ENCODE data around the gene ZNF862.

The ZNF862 gene

GRCh38 chr7:149873074-149873969 lies 35.1 kb downstream of the ZNF862 start, which contains the start of gene ATP6V0E2:
TSS of gene ATP6V0E2 (plus strand) at chr7:149873969. CDS start at chr7:149874066, 97 bp downstream.
- DNase-seq (ENCODE audit: low spot score): peak; percentile 100
- TF ChIP-seq, protein P1, sequence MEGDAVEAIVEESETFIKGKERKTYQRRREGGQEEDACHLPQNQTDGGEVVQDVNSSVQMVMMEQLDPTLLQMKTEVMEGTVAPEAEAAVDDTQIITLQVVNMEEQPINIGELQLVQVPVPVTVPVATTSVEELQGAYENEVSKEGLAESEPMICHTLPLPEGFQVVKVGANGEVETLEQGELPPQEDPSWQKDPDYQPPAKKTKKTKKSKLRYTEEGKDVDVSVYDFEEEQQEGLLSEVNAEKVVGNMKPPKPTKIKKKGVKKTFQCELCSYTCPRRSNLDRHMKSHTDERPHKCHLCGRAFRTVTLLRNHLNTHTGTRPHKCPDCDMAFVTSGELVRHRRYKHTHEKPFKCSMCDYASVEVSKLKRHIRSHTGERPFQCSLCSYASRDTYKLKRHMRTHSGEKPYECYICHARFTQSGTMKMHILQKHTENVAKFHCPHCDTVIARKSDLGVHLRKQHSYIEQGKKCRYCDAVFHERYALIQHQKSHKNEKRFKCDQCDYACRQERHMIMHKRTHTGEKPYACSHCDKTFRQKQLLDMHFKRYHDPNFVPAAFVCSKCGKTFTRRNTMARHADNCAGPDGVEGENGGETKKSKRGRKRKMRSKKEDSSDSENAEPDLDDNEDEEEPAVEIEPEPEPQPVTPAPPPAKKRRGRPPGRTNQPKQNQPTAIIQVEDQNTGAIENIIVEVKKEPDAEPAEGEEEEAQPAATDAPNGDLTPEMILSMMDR (IDR thresholded peaks at IDR 0.05; ENCODE audit: extremely low read depth, missing control alignments): no peak

DNA sequence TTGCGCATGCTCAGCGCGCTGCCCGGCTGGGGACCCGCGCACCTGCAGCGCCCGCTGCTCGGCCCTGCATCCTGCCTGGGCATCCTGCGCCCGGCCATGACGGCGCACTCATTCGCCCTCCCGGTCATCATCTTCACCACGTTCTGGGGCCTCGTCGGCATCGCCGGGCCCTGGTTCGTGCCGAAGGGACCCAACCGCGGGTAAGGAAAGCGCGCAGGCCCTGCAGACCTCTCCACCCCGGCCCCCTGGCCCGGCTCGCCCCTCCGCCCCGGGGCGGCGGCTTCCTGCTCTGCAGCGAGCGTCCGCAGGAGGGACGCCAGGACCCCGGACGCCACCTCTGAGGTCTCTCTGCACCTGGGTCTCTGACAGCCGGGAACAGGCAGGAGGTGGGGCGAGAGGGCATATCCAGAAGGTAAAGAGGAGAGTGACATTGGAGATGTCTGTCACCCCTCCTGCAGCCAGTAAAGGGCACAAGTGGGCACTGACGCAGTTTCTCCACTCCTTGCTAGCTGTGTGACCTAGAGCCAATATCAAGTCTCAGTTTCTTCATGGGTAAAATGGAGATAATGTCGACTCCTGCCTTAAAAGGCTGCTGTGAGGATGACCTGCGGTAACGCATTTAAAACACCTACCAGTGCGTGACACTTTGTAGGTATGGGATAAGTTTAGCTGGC lies 35.9 kb downstream of the ZNF862 start:
- no peak for DNase-seq (ENCODE audit: low spot score)
- TF ChIP-seq, protein P1 (IDR thresholded peaks at IDR 0.05; ENCODE audit: extremely low read depth, missing control alignments): no peak

- TF ChIP-seq, protein P1 (IDR thresholded peaks at IDR 0.05; ENCODE audit: extremely low read depth, missing control alignments): no peak
- no peak for DNase-seq (ENCODE audit: low spot score)
These were observed 36.5 kb downstream of the ZNF862 start for GRCh38 chr7:149874644-149875028.

DNA sequence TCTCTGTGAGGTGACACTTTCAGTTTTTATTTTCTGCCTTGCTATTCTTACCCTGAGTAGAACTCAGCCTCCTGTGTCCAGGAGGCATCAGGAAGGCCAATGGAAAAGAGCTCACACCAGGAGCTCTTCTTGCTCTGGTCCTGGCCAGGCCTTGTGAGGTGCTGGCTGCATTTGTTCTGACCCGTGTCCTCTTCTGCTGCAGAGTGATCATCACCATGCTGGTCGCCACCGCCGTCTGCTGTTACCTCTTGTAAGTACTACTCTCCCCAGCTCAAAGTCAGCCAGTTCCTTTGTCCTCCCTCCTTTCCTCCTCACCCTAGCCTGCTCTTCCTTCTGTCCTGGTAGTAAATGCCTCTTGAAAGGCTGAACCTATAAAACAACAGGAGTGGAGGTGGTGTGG lies 37.2 kb downstream of the ZNF862 start:
- DNase-seq (ENCODE audit: low spot score): no peak
- TF ChIP-seq, protein P1 (IDR thresholded peaks at IDR 0.05; ENCODE audit: extremely low read depth, missing control alignments): no peak

GRCh38 chr7:149877890-149878522 lies 39.8 kb downstream of the ZNF862 start:
- DNase-seq (ENCODE audit: low spot score): no peak
- TF ChIP-seq, protein P1 (IDR thresholded peaks at IDR 0.05; ENCODE audit: extremely low read depth, missing control alignments): no peak

- TF ChIP-seq, protein P1 (IDR thresholded peaks at IDR 0.05; ENCODE audit: extremely low read depth, missing control alignments): no peak
- DNase-seq (ENCODE audit: low spot score): no peak
These were observed 40.3 kb downstream of the ZNF862 start for GRCh38 chr7:149878523-149878921.

Data from GM20000 (cell line).